HG03175 (cell line): ENCODE data around the gene PTGDR.

Experiments
- ATAC-seq: cut with Tn5 transposase; IDR thresholded peaks from one replicate; pipeline ENCODE4 v1.9.1; 2021; ENCODE audit warnings: mild to moderate bottlenecking, moderate library complexity; ENCODE audit not compliant: unreplicated experiment

The PTGDR gene

GRCh38 chr14:52267501-52268278 lies at the start of gene PTGDR:
Gene PTGDR, plus strand, starts transcription at chr14:52267698. Its CDS starts 117 bp downstream, at chr14:52267815.
- ATAC-seq = no peak

GRCh38 chr14:52219488-52220084 lies 47.9 kb upstream of the PTGDR start:
- ATAC-seq = no peak

DNA sequence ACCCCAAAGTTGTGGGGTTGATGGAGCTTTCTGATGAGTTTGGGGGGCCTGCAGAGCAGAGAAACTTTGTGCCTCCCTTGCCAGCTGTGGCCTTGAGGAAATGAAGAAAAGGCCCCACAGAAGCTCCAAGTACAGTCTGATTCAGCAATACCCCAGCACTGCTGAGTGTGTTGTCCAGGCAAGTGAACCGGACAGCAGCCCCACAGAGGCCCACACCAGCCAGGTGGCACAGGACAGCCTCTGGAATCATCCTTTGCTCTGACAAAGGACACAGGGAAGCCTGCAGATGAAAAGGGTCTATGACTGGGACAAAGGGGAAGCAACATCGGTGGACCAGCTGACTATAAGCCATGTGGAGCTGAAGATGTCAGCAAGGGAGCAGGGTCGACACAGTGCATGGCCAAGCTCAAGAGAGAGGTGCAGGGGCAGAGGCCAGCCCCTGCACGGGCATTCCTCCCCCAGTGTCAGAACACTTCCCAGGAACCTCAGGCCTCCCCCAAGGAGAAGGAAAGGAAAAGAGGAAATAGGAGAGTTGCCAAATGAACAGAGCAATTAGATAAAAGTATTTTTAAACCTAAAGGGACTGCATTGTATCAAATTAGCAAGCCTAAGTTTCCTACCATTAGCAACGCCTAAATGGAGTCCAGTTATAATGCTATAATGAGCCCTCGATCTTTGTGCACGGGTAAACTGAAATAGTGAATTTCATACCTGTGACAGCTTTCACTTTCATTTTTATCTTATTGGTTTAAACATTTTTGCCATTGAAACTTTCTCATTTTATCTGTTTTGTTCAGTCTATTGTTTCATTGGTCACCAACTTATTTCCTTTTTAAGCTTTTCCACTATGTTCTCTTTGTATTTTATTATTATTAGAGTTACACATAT lies 46.3 kb upstream of the PTGDR start:
- no peak for ATAC-seq

DNA sequence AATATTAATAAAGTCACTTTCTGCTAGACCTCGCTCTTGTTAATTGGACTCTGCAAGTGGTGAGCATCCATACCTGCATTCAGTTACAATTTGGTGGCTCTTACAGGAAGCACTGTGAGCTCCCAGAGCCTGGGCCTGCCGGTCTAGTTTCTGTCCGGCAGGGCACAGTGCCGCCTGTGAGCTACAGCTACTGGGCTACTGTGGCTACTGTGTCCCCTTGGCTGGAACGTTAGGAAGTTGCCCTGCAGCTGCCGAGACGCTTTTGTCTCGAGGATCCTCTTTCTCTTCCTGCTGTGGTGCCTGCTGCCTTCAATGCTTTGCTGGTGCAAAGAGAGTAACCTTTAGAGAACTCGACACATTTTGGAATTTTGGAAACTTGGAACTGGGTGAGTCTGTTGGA lies 44.6 kb upstream of the PTGDR start:
- ATAC-seq = no peak

DNA sequence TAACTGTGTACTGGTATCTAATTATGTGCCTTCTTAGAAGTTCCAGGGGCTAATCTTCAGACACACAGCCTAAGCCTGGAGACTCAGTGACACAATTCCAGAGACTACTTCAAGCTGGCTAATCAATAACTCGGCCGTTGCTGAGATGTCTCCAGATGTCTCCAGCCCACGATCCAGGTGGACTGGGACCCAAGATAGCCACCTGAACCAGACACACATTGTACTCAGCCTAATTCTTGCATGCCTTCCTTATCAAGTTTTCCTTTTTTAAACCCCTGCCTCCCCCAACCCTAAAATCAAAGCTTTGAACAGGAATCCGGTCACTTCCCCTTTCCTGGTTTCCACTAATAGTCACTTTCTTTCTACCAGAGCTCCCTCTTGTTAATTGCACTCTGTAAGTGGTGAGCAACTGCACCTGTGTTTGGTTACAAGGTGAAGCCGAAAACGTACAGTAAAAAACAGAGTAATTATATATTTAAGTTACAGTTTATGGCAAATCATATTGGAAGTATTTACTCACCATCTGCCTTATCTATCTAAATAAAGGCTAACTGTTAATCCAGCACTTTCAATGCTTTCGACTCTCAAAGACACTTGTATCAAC lies 39.8 kb upstream of the PTGDR start:
- ATAC-seq = no peak

- ATAC-seq = no peak
Measured at GRCh38 chr14:52233693-52234092, 33.8 kb upstream of the PTGDR start.

DNA sequence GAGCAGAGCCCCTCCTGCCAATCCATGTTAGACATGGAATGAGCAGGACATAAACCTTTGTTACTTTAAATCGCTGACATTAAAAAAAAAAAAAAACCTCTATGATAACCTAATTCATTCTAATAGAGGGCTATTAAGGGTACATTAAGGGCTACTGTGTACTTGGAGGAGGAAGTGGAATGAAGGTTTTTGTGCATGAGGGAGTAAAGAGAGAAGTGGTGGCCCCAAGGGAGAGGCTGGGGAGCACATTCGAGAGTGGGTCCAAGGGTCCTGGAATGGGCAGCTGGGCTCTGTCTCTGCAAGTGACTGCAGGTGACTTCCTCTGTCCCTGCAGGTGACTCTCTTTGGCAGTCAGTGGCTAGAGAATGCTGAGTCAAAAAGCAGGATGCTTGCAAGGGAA lies 32.1 kb upstream of the PTGDR start:
- no peak for ATAC-seq

- no peak for ATAC-seq
Measured at GRCh38 chr14:52235866-52236510, 31.5 kb upstream of the PTGDR start.

GRCh38 chr14:52238682-52239081 lies 28.8 kb upstream of the PTGDR start:
- no peak for ATAC-seq

- no peak for ATAC-seq
Measured at GRCh38 chr14:52240623-52241022, 26.9 kb upstream of the PTGDR start.

GRCh38 chr14:52241087-52241793 lies 26.3 kb upstream of the PTGDR start:
- no peak for ATAC-seq

- ATAC-seq = peak; percentile 75
Measured at GRCh38 chr14:52244328-52244727, 23.2 kb upstream of the PTGDR start.

- ATAC-seq = peak; percentile 44
Measured at GRCh38 chr14:52244997-52245396, 22.5 kb upstream of the PTGDR start.

- no peak for ATAC-seq
Measured at GRCh38 chr14:52248057-52248456, 19.4 kb upstream of the PTGDR start.

DNA sequence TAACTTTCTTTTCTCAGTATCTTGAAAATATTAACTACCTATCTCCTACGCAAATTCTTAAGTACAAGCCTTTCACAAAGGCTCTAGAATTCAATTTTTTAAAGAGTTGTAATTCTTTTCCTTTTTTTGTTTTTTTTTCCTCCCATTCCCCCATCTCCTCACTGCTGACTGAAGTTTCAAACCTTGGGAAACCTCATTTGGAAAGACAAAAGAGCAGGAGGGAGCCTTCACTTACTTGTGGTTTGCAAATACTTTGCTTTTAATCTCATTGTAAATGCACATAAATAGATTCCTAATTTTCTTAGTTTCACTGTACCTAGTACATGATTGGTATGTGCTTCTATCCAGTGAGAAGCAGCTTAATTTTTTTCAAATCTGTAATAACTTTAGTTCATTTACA lies 15.8 kb upstream of the PTGDR start:
- no peak for ATAC-seq

- no peak for ATAC-seq
Measured at GRCh38 chr14:52253503-52253902, 14.0 kb upstream of the PTGDR start.

GRCh38 chr14:52254086-52254485 lies 13.4 kb upstream of the PTGDR start:
- no peak for ATAC-seq

GRCh38 chr14:52258783-52259182 lies 8.7 kb upstream of the PTGDR start:
- no peak for ATAC-seq

DNA sequence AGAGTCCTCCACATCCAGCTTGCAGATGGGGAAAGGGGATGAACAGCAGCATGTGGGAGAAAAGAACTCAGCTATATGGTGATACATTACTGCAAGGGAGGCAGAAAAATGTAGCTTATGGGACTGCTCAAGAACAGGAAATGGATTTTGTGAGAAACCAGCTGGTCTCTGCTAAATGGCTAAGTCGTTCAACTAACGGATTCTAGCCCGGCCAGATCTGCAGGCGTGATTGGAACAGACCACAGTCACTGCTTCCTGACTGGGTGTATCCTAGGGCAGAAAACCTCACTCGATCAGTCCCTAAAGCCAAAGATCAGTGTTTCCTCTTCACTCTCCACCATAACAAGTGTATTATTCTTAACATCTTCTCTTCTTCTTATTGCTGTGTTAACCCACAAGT lies 8.1 kb upstream of the PTGDR start:
- no peak for ATAC-seq

DNA sequence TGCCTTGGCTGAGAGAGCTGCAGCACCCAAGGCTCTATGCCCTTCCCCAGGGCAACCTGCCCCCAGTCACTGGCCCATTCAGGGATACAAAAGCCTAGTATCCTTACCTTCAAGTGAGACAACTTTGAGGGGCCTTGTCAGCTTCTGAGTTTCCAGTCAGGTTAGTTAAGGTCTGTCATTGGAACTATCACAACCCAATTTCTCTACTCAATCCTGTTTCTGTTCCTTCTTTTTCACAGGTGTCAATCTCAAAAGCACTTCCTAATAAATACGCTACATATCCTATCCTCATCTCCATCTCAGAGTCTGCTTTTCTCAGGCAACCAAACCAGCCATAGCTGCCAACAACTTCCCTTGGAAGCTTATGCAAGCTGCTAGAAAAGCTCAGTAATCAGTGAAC lies 4.9 kb upstream of the PTGDR start:
- no peak for ATAC-seq
